OCI-LY3 (cell line): ENCODE results near the gene KLLN.
"Not testable (repeated sequence)": the region's sequence is repeated elsewhere in the genome, so short reads cannot be mapped to it uniquely, and the experiment has no call there.

Experiments
- H2AFZ ChIP-seq: fragments of 200-600, 300-600 bp; shearing (Covaris generic); 2 replicates; pipeline ENCODE4 v1.6.0; 2014; ENCODE audit warnings: antibody characterized with exemption, low read depth, low read length
- H3K27ac ChIP-seq: fragments of 200-600, 300-600 bp; sonication (generic); 2 replicates; pipeline ENCODE4 v1.5.1; 2014; ENCODE audit warnings: mild to moderate bottlenecking, low read length, moderate library complexity, mixed read lengths
- H3K27me3 ChIP-seq: fragments of 200-600, 300-600 bp; sonication (generic); 2 replicates; pipeline ENCODE4 v1.6.1; 2014; ENCODE audit warnings: low read depth, low read length, mixed read lengths
- H3K36me3 ChIP-seq: fragments of 200-600, 300-600 bp; sonication (generic); replicated peaks from 2 replicates; pipeline ENCODE3; 2014; ENCODE audit warnings: low read depth, low read length, mixed read lengths
- H3K4me1 ChIP-seq: fragments of 300-600, 200-600 bp; sonication (generic); 2 replicates; pipeline ENCODE4 v1.6.1; 2014; ENCODE audit warnings: low read length, mixed read lengths
- H3K4me2 ChIP-seq: fragments of 200-600, 300-600 bp; sonication (generic); 2 replicates; pipeline ENCODE4 v1.6.1; 2014; ENCODE audit warnings: low read length, mixed read lengths
- H3K4me3 ChIP-seq: fragments of 300-600, 200-600 bp; sonication (generic); 2 replicates; pipeline ENCODE4 v1.5.1; 2014; ENCODE audit warnings: antibody characterized with exemption, mild to moderate bottlenecking, low read length, moderate library complexity
- H3K79me2 ChIP-seq: fragments of 300-600, 200-600 bp; shearing (Covaris generic); 2 replicates; pipeline ENCODE4 v1.6.1; 2014; ENCODE audit warnings: mild to moderate bottlenecking, low read length, mixed read lengths
- H3K9ac ChIP-seq: fragments of 300-600, 200-600 bp; shearing (Covaris generic); 2 replicates; pipeline ENCODE4 v1.6.0; 2014; ENCODE audit warnings: mild to moderate bottlenecking, low read length, moderate library complexity
- H3K9me3 ChIP-seq: fragments of 200-600, 300-600 bp; shearing (Covaris generic); 2 replicates; pipeline ENCODE4 v1.6.1; 2014; ENCODE audit warnings: low read length, mixed read lengths; ENCODE audit not compliant: insufficient read depth
- H4K20me1 ChIP-seq: fragments of 200-600, 300-600 bp; sonication (generic); 2 replicates; pipeline ENCODE4 v1.6.1; 2016; ENCODE audit warnings: low read length, mixed read lengths; ENCODE audit not compliant: insufficient read depth
- EZH2phosphoT487 ChIP-seq: fragments of 200-600 bp; shearing (Covaris generic); IDR thresholded peaks from 2 replicates; pipeline ENCODE4 v1.6.1; 2018; ENCODE audit warnings: antibody characterized with exemption, mixed run types, low read depth
- TF ChIP-seq, protein P1 (sequence below): fragments of 200-600, 300-600 bp; sonication (generic); IDR thresholded peaks from 2 replicates; pipeline ENCODE4 v1.5.1; 2014; ENCODE audit warnings: antibody characterized with exemption, low read length, low read depth

KLLN gene

GRCh38 chr10:87872828-87873227, 9.5 kb upstream of the KLLN start:
- Histone ChIP-seq H3K79me2 (peaks cover 90% of the 10 kb centered on the region), H2AFZ (no peak overlapping the region), H3K4me2 (no peak overlapping the region), H3K36me3 (peaks cover 11% of the 10 kb centered on the region), H3K9me3 (no peaks in the 10 kb centered on the region), H3K27me3 (no peaks in the 10 kb centered on the region), H4K20me1 (peaks cover 70% of the 10 kb centered on the region), H3K9ac (no peak overlapping the region), H3K27ac (no peak overlapping the region), H3K4me3 (no peak overlapping the region), H3K4me1 (peaks cover 17% of the 10 kb centered on the region)
- TF ChIP-seq, protein P1, sequence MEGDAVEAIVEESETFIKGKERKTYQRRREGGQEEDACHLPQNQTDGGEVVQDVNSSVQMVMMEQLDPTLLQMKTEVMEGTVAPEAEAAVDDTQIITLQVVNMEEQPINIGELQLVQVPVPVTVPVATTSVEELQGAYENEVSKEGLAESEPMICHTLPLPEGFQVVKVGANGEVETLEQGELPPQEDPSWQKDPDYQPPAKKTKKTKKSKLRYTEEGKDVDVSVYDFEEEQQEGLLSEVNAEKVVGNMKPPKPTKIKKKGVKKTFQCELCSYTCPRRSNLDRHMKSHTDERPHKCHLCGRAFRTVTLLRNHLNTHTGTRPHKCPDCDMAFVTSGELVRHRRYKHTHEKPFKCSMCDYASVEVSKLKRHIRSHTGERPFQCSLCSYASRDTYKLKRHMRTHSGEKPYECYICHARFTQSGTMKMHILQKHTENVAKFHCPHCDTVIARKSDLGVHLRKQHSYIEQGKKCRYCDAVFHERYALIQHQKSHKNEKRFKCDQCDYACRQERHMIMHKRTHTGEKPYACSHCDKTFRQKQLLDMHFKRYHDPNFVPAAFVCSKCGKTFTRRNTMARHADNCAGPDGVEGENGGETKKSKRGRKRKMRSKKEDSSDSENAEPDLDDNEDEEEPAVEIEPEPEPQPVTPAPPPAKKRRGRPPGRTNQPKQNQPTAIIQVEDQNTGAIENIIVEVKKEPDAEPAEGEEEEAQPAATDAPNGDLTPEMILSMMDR, result no peak
- TF ChIP-seq EZH2phosphoT487, result no peak

GRCh38 chr10:87869773-87870551, 6.6 kb upstream of the KLLN start:
- Histone ChIP-seq H3K9ac (no peak overlapping the region), H3K9me3 (no peaks in the 10 kb centered on the region), H4K20me1 (peaks cover 92% of the 10 kb centered on the region), H3K4me1 (peaks cover 26% of the 10 kb centered on the region), H3K4me2 (no peak overlapping the region), H3K27ac (no peak overlapping the region), H2AFZ (no peak overlapping the region), H3K36me3 (peaks cover 18% of the 10 kb centered on the region), H3K4me3 (no peak overlapping the region), H3K27me3 (no peaks in the 10 kb centered on the region), H3K79me2 (peaks cover 100% of the 10 kb centered on the region)
- no peak for TF ChIP-seq EZH2phosphoT487
- TF ChIP-seq, protein P1, result no peak

- Histone ChIP-seq H3K36me3 (peaks cover 16% of the 10 kb centered on the region), H4K20me1 (peaks cover 84% of the 10 kb centered on the region), H3K4me1 (peaks cover 21% of the 10 kb centered on the region), H3K79me2 (peaks cover 100% of the 10 kb centered on the region)
- H3K4me3 ChIP-seq, H3K27ac ChIP-seq, H3K27me3 ChIP-seq, H3K4me2 ChIP-seq, H3K9me3 ChIP-seq, H3K9ac ChIP-seq, H2AFZ ChIP-seq: not testable (repeated sequence)
Observed at GRCh38 chr10:87869139-87869538, 5.8 kb upstream of the KLLN start.

GRCh38 chr10:87868277-87868676, 4.9 kb upstream of the KLLN start:
- peaks cover 16% of the 10 kb centered on the region for H3K36me3 ChIP-seq
- no peaks in the 10 kb centered on the region for H3K9me3 ChIP-seq
- peaks cover 76% of the 10 kb centered on the region for H4K20me1 ChIP-seq
- TF ChIP-seq, protein P1, result no peak
- TF ChIP-seq EZH2phosphoT487, result no peak
- H3K4me3 ChIP-seq, result peak overlapping the region; percentile 2; the same call in 1 of the 2 replicates
- H2AFZ ChIP-seq, result no peak overlapping the region
- peak overlapping the region; percentile 85 for H3K4me2 ChIP-seq
- no peaks in the 10 kb centered on the region for H3K27me3 ChIP-seq
- H3K4me1 ChIP-seq, result peaks cover 21% of the 10 kb centered on the region
- no peak overlapping the region for H3K9ac ChIP-seq
- H3K27ac ChIP-seq, result no peak overlapping the region
- H3K79me2 ChIP-seq, result peaks cover 98% of the 10 kb centered on the region
